ENCODE data around the gene TBC1D1. TPM values are rescaled to one million over a fixed set of nuclear protein-coding genes. Genes with fewer than 3 reads are reported as not detected.
A peak's percentile ranks its signal among the peaks of the same experiment; 100 is the strongest.

TBC1D1 gene
- total RNA-seq, 1 donor from 2014 or later, result 56.5 TPM

DNA sequence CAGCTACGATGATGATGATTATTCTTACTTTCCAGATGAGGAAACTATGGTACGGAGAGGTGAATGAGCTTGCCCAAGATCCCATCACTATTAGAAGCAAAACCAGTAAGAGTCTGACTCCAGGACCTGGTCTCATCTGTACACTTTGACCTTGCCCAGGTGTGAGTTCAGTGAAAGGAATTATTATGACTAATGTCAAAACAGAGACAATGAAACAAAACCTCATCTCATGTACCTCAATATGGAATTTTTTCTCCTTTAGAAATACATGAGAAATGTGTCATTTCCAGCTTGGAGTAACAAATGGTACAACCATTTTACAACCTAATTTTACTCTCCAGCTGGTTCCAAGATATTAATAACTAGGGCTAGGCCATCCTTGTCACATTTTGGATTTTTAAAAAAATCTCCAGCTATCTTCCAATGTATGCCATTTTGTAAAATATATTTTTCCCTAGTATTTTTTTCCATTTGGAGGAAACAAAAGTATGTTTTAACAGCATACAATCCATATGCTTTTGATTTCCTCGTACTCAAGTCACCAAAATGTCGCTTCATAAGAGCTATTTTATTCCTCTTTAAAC is 283.1 kb downstream of the TBC1D1 start:
- no peaks in the 10 kb centered on the region for H3K36me3 ChIP-seq
- no peaks in the 10 kb centered on the region for H3K9me3 ChIP-seq
- peaks cover 31% of the 10 kb centered on the region for H3K4me1 ChIP-seq
- intact Hi-C loops (cut with DNase I), result no loop called here
- H3K4me3 ChIP-seq, result no peak overlapping the region
- H3K27ac ChIP-seq, result no peak overlapping the region
- no peaks in the 10 kb centered on the region for H3K27me3 ChIP-seq (ENCODE audit: low read depth)
- ATAC-seq (no peak), DNase-seq (no peak)
- TF ChIP-seq, protein P1, sequence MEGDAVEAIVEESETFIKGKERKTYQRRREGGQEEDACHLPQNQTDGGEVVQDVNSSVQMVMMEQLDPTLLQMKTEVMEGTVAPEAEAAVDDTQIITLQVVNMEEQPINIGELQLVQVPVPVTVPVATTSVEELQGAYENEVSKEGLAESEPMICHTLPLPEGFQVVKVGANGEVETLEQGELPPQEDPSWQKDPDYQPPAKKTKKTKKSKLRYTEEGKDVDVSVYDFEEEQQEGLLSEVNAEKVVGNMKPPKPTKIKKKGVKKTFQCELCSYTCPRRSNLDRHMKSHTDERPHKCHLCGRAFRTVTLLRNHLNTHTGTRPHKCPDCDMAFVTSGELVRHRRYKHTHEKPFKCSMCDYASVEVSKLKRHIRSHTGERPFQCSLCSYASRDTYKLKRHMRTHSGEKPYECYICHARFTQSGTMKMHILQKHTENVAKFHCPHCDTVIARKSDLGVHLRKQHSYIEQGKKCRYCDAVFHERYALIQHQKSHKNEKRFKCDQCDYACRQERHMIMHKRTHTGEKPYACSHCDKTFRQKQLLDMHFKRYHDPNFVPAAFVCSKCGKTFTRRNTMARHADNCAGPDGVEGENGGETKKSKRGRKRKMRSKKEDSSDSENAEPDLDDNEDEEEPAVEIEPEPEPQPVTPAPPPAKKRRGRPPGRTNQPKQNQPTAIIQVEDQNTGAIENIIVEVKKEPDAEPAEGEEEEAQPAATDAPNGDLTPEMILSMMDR (IDR thresholded peaks at IDR 0.05), result no peak

DNA sequence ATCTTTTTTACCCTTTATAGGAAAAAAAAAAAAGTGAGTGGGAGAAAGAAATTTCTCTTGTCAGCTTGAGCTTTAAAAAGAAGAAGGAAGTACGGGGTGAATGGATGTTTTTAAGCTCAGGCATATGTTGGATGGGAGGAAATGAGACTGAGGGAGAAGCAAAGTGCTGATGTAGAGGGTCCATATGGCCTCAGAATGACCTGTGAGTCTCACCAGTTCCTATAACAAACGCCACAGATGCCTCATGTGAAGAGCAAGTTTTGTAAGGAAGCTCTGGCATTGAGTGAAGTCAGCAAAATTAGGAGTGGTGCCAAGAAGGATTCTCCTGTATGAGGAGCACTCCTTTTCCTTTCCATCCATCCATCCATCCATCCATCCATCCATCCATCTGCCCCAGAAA is 283.9 kb downstream of the TBC1D1 start:
- Histone ChIP-seq H3K27ac (no peak overlapping the region), H3K36me3 (no peaks in the 10 kb centered on the region), H3K4me1 (peaks cover 38% of the 10 kb centered on the region), H3K9me3 (no peaks in the 10 kb centered on the region), H3K27me3 (ENCODE audit: low read depth) (no peaks in the 10 kb centered on the region), H3K4me3 (no peak overlapping the region)
- peak in 1 of 2 donors; percentile 47 for ATAC-seq
- TF ChIP-seq, protein P1 (IDR thresholded peaks at IDR 0.05), result no peak
- no peak for DNase-seq
- intact Hi-C loops (cut with DNase I), result no loop called here

DNA sequence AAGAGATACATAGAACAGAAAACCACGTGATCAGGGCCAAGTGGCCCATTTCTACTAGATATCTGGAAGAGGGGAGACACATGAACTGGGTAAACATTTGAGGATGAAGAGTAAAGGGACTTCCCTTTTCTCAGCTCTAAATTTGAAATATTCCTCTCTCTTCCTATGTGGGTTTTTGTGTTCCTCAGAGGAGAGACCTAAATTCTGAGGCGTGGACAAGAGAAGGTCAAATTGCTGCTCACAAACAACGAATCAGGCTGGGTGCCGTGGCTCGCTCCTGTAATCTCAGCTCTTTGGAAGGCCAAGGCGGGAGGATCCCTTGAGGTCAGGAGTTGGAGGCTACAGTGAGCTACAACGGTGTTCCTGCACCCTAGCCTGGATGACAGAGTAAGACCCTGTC is 285.3 kb downstream of the TBC1D1 start:
- peak overlapping the region; percentile 2 for H3K27ac ChIP-seq
- DNase-seq (no peak), ATAC-seq (no peak)
- TF ChIP-seq, protein P1 (IDR thresholded peaks at IDR 0.05), result no peak
- intact Hi-C loops (cut with DNase I), result no loop called here
- no peak overlapping the region for H3K4me3 ChIP-seq
- H3K4me1 ChIP-seq, result peaks cover 46% of the 10 kb centered on the region
- no peaks in the 10 kb centered on the region for H3K9me3 ChIP-seq
- no peaks in the 10 kb centered on the region for H3K36me3 ChIP-seq
- no peaks in the 10 kb centered on the region for H3K27me3 ChIP-seq (ENCODE audit: low read depth)

GRCh38 chr4:38177035-38177546 is 286.2 kb downstream of the TBC1D1 start:
- no peaks in the 10 kb centered on the region for H3K36me3 ChIP-seq
- no peaks in the 10 kb centered on the region for H3K27me3 ChIP-seq (ENCODE audit: low read depth)
- peak overlapping the region; percentile 50 for H3K27ac ChIP-seq
- intact Hi-C loops (cut with DNase I), result no loop called here
- H3K9me3 ChIP-seq, result no peaks in the 10 kb centered on the region
- TF ChIP-seq, protein P1 (IDR thresholded peaks at IDR 0.05), result no peak
- peaks cover 46% of the 10 kb centered on the region for H3K4me1 ChIP-seq
- DNase-seq, result no peak
- no peak overlapping the region for H3K4me3 ChIP-seq
- peak; percentile 30 to 35 for ATAC-seq

DNA sequence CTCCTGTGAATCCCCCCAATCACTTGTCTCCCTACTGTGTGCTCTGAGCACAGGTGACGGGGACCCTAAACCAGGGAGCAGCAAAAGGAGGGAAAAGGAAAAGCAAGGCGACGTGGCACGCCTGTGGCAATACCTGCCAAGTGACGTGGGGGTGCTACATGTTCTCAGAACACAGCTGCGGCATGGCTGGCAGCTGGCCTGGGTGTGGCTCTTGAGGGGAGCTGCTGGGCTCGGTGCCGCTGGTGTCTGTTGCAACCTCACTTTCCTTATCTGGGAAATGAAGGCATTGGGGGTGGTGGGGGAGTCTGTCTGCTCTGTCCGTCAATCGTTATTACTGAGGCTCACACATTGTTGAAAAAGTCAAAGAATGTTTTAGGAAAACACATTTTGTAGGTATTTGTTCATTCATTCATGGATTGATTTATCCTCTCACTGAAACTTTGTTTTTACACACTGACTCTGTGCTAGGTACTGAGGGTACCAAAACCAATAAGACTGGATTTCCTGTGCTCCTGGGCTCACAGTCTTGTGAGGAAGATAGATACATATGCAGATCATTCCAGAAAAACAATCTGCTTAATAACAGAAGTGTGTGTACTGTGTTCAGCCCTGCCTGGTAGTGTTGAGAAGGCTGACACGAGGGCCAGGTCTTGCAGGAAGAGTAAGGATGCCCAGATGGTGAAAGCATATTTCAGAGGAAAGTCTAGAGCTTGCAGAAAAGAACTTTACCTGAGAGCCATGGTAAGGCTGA is 286.9 kb downstream of the TBC1D1 start:
- ATAC-seq, result peak; percentile 88 to 90
- Histone ChIP-seq H3K36me3 (no peaks in the 10 kb centered on the region), H3K9me3 (no peaks in the 10 kb centered on the region), H3K27me3 (ENCODE audit: low read depth) (no peaks in the 10 kb centered on the region), H3K27ac (peak overlapping the region; percentile 50), H3K4me3 (no peak overlapping the region), H3K4me1 (peaks cover 46% of the 10 kb centered on the region)
- DNase-seq, result peak; percentile 91
- intact Hi-C loops (cut with DNase I), result no loop called here
- TF ChIP-seq, protein P1 (IDR thresholded peaks at IDR 0.05), result no peak

Data from lower lobe of right lung (tissue), 2 donors.